Endothelial cell of umbilical vein (primary cell): Measurements from ENCODE around the gene C22orf39.

Experiments
- EZH2 ChIP-seq: IDR thresholded peaks from 2 replicates; pipeline ENCODE4 v1.6.1; 2012; ENCODE audit warnings: borderline replicate concordance, low read depth, mild to moderate bottlenecking, moderate library complexity, low read length, inconsistent platforms; ENCODE audit not compliant: severe bottlenecking
- GATA2 ChIP-seq: IDR thresholded peaks from 2 replicates; pipeline ENCODE4 v1.7.0; 2011; ENCODE audit warnings: low read depth, mild to moderate bottlenecking, moderate library complexity, mixed read lengths, low read length; ENCODE audit not compliant: insufficient read length, insufficient read depth
- POLR2A ChIP-seq: IDR thresholded peaks from 2 replicates; pipeline ENCODE4 v1.6.1; 2012; ENCODE audit warnings: low read depth, mild to moderate bottlenecking, control low read depth, low read length
- POLR2AphosphoS5 ChIP-seq: IDR thresholded peaks from 2 replicates; pipeline ENCODE4 v1.6.1; 2012; ENCODE audit warnings: low read depth, mild to moderate bottlenecking, control low read depth, low read length, moderate library complexity; ENCODE audit not compliant: insufficient read depth
- TF ChIP-seq, protein P1 (sequence below), 2 donors: IDR thresholded peaks; 1 replicate in 1 of 2; 2 replicates in 1 of 2; pipeline ENCODE4 v1.5.1; 2011; ENCODE audit warnings: low read length in 2 of 2, mild to moderate bottlenecking in 2 of 2, moderate library complexity in 2 of 2, control low read depth in 1 of 2, inconsistent platforms in 1 of 2, low read depth in 1 of 2; ENCODE audit not compliant: insufficient read depth in 1 of 2; ENCODE audit errors: extremely low read depth in 1 of 2
- TF ChIP-seq, protein P2 (sequence below): IDR thresholded peaks from 2 replicates; pipeline ENCODE4 v1.6.1; 2011; ENCODE audit not compliant: insufficient read depth, insufficient read length

DNA sequence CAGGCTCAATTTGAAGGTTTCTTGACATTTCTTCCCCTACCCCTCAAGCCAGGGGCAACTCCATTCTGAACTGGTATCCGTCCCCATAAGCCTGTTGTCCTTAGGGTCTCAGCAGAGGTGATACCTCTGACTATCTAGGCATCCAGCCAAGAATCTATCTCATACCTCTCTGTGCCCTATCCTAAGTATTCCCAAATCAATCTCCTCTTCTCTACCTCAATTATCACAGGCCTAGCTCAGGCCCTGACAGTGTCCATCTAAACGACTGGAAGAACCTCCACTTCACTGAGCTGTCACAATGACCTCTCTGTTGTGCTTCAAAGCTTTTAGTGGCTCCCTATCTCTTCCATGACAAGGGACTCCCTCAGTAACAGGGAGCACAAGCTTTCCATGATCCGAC lies 42.8 kb downstream of the C22orf39 start:
- TF ChIP-seq POLR2AphosphoS5 (no peak), GATA2 (no peak), POLR2A (no peak), EZH2 (no peak)
- TF ChIP-seq, protein P1, sequence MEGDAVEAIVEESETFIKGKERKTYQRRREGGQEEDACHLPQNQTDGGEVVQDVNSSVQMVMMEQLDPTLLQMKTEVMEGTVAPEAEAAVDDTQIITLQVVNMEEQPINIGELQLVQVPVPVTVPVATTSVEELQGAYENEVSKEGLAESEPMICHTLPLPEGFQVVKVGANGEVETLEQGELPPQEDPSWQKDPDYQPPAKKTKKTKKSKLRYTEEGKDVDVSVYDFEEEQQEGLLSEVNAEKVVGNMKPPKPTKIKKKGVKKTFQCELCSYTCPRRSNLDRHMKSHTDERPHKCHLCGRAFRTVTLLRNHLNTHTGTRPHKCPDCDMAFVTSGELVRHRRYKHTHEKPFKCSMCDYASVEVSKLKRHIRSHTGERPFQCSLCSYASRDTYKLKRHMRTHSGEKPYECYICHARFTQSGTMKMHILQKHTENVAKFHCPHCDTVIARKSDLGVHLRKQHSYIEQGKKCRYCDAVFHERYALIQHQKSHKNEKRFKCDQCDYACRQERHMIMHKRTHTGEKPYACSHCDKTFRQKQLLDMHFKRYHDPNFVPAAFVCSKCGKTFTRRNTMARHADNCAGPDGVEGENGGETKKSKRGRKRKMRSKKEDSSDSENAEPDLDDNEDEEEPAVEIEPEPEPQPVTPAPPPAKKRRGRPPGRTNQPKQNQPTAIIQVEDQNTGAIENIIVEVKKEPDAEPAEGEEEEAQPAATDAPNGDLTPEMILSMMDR (IDR thresholded peaks at IDR 0.05; ENCODE audit: extremely low read depth in 1 of 2, insufficient read depth in 1 of 2, low read depth in 1 of 2, low read length in 2 of 2), result no peak
- TF ChIP-seq, protein P2, sequence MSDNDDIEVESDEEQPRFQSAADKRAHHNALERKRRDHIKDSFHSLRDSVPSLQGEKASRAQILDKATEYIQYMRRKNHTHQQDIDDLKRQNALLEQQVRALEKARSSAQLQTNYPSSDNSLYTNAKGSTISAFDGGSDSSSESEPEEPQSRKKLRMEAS, result no peak
